EH (cell line): Measurements from ENCODE around the gene TIGD1.

ENCODE experiments used
- DNase-seq: peaks from one replicate; pipeline ENCODE4 v3.0.0-alpha.2; 2015; ENCODE audit warnings: low read depth

The TIGD1 gene

GRCh38 chr2:232523682-232524597, 26.4 kb downstream of the TIGD1 start:
- DNase-seq, result peak; percentile 26

GRCh38 chr2:232523402-232523681, 27.0 kb downstream of the TIGD1 start:
- no peak for DNase-seq

DNA sequence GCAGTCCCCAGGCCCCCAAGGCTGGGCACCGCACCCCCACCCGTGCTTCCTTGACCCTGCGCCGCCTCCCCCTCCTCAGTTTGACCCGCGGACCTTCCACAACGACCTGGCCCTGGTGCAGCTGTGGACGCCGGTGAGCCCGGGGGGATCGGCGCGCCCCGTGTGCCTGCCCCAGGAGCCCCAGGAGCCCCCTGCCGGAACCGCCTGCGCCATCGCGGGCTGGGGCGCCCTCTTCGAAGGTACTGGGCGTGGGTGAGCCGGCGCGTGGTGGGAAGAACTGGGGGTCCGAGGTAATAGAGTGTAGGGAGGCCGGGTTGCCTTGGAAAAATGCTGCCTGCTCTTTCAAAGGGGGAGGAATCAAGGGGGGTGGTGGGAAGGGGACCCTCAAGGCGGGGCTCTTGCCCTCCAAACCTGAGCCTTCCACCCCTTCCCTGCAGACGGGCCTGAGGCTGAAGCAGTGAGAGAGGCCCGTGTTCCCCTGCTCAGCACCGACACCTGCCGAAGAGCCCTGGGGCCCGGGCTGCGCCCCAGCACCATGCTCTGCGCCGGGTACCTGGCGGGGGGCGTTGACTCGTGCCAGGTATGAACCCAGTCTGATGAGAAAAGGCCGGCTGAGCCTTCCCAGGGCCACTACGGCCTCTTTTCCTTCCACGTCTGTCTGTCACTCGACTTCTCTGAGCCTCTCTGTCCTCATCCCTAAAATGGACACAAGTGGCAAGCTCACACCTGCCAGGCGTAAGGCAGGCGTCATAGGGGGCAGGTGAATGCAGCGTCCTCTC, 27.5 kb downstream of the TIGD1 start:
- DNase-seq, result no peak

DNA sequence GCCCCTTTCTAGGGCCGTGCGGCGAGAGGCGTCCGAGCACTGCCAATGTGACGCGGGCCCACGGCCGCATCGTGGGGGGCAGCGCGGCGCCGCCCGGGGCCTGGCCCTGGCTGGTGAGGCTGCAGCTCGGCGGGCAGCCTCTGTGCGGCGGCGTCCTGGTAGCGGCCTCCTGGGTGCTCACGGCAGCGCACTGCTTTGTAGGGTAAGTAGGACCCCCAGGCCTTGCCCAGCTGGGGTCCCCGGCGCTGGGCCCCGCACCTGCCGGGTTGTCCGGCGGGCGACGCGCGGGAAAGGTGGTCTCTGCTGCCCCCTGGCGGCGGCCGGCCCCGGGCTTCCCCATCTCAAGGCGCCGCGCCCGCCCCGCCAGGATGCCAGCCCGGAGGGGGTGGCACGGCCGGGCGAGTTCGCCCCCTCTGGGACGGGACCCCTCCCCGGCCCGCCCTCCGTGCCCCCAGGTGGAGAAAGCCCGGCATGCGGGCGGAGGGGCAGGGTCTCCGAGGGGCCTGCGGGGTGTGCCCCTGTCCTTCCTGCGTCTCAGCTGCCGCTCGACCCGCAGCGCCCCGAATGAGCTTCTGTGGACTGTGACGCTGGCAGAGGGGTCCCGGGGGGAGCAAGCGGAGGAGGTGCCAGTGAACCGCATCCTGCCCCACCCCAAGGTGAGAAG, 28.3 kb downstream of the TIGD1 start:
- peak; percentile 25 for DNase-seq

DNA sequence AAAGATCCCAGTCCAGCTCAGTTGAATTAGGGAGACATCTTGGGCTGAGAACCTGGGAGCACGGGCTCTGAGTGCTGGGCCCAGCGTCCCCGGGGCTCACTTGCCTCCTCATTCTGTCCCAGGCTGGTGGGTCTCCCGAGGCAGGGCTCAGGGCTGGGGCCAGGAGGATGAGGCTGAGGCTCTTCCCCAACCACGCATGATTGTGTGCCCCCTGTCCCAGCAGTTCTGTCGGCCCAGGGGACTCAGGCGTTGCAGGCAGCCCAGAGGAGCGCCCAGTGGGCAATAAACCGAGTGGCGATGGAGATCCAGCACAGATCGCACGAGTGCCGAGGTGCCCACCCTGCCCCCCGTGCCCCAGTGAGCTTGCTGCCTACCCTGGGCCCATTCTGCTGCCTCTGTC, 29.3 kb downstream of the TIGD1 start:
- no peak for DNase-seq

- no peak for DNase-seq
Measured at GRCh38 chr2:232520489-232520888, 29.9 kb downstream of the TIGD1 start.

DNA sequence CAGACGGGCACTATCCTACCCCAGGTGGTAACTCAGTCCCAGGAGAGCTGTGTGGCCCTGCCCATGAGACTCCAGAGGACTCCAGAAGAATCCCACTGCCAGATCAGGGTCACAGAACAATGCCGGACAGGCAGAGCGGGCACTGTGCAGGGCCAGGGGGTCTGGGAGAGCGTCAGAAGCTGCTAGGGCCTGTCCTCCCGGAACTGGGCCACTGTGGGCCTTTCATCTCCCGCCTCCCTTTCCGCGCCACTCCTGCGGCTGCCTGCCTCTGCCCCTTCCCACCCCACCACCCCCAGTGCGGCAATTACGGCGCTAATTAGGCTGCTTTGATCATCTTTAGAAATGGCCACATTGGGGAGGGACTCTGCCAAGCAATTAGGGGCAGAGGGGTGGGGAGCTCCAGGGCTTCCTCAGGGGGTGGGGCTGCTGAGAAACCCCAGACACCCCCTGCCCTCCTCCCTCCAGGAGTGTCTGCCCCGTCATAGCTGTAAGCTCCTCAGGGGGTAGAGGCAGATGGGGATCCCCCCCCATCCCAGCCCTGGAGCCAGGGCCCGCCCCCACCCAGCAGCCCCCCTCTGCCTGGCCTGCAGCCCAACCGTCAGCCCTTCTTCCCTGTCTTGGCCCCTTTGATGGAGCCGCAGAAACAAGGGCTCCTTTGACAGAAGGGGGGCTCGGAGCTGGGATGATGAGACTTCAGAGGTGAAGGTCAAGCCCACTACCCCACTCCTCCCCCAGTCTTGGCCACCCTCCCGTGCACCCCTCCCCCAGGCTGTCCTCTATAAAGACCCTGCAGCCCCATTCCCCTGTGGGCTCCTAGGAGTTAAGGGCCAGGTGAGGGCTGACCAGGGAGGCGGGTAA, 30.5 kb downstream of the TIGD1 start, which contains the start of gene PRSS56:
PRSS56 (plus strand) TSS at position 808 of the 858 bp plus-strand sequence. CDS start 211 bp downstream, outside the sequence.
- no peak for DNase-seq

GRCh38 chr2:232518844-232519243, 31.5 kb downstream of the TIGD1 start:
- no peak for DNase-seq

GRCh38 chr2:232516551-232516950, 33.8 kb downstream of the TIGD1 start:
- DNase-seq, result no peak

GRCh38 chr2:232515639-232516038, 34.7 kb downstream of the TIGD1 start:
- no peak for DNase-seq

DNA sequence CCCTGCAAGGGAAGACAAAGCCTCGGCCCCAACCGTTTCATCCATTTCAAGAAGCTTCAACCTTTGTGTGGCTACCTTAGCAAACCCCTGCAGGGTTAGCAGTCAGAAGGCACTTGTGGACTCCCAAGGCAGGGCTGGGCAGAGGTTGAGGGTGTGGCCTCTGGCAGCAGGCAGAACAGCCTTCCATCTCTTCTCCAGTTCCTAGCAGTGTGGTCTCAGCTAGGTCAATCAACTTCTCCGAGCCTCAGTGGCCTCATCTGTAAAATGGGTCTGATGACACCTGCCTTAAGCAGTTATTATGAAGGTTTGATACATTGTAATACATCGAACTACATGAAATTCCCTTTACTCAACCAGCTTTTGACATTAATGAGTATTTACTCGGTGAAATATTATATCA, 37.0 kb downstream of the TIGD1 start:
- no peak for DNase-seq

DNA sequence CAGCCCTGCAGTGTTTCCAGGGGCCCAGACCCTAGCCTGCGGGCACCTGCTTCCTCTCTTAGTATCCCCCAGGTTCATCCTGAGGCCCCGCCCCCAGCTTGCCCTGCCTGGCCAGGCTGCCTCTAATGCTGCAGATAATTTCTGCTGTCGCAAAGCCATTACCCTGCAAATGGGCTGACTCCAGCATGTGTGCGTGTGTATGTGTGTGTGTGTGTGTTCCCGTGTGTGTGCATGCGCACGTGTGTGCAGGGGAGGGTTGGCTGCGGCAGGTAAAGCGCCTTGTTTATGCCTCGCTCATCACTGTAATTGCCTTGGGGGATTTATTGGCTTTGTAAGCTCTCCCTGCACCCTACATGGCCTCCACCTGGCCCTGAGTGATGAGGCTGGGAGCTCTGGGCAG, 37.8 kb downstream of the TIGD1 start:
- no peak for DNase-seq

- no peak for DNase-seq
Measured at GRCh38 chr2:232511336-232511890, 38.9 kb downstream of the TIGD1 start.

- no peak for DNase-seq
Measured at GRCh38 chr2:232508251-232508650, 42.1 kb downstream of the TIGD1 start.

- DNase-seq, result no peak
Measured at GRCh38 chr2:232506709-232507108, 43.6 kb downstream of the TIGD1 start.

- no peak for DNase-seq
Measured at GRCh38 chr2:232505856-232506255, 44.5 kb downstream of the TIGD1 start.

- DNase-seq, result no peak
Measured at GRCh38 chr2:232504438-232504837, 45.9 kb downstream of the TIGD1 start.

- DNase-seq, result no peak
Measured at GRCh38 chr2:232503809-232504323, 46.5 kb downstream of the TIGD1 start.

GRCh38 chr2:232502911-232503808, 47.2 kb downstream of the TIGD1 start:
- DNase-seq, result peak; percentile 12

DNA sequence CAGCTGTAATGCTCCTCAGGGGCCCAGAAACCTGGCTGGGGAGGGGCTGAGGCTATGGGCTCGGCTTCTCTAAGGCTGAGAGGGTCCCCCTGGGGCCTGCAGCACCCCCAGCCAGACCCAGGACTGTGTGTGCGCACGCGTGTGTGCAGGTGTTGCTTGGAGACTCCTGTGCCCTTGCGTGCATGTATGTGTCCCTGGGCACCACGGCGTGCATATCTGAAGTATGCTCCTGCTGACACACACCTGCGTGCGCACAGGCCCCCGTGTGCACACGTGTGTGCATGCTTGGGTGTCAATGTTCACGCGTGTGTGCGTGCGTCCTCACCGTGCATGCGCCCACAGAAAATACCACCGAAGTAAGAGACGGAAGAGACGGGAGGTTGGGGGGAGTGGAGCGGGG, 47.8 kb downstream of the TIGD1 start:
- DNase-seq, result no peak
